ENCODE measurements around the gene ZNF18. TPM values are rescaled to one million over a fixed set of nuclear protein-coding genes. Genes with fewer than 3 reads are reported as not detected.
A peak's percentile ranks its signal among the peaks of the same experiment; 100 is the strongest.

The ZNF18 gene
- total RNA-seq = 10 to 100 TPM in 1 of 2 experiments, 1 to 10 TPM in 1; 10.0 to 10.1 TPM

- Mint-ChIP-seq H3K9me3 (no peaks in the 10 kb centered on the region), H3K27ac (peak within 1 kb of the TSS; percentile 95), H3K4me3 (peak within 1 kb of the TSS; percentile 88), H3K4me1 (peaks cover 16% of the 10 kb centered on the region), H3K27me3 (no peaks in the 10 kb centered on the region), H3K36me3 (ENCODE audit: low read depth) (peaks cover 13% of the 10 kb centered on the region)
- CTCF ChIA-PET = interaction anchor here (1.0 to 1.9 kb wide), 4 partner anchors 9 to 30 kb away, joined by 3 to 6 read pairs (median 4); partner anchors contain the start of gene MAP2K4
- POLR2A ChIA-PET = interaction anchor here (0.6 to 2.0 kb wide), 9 partner anchors 12 to 59 kb away, joined by 3 to 15 read pairs (median 3); partner anchors contain the start of gene MAP2K4
- DNase-seq = peak; percentile 94
These were observed at the start of gene ZNF18 for GRCh38 chr17:11997147-11997971. Gene ZNF18 (minus strand): TSS chr17:11997475. CDS start chr17:11992829, 4,646 bp downstream.

- Mint-ChIP-seq H3K27ac (no peak overlapping the region), H3K36me3 (ENCODE audit: low read depth) (peaks cover 5% of the 10 kb centered on the region), H3K4me1 (peaks cover 19% of the 10 kb centered on the region), H3K27me3 (no peaks in the 10 kb centered on the region), H3K9me3 (peaks cover 2% of the 10 kb centered on the region), H3K4me3 (no peak overlapping the region)
- DNase-seq = no peak
- ChIA-PET POLR2A (no interaction called here), CTCF (interaction anchor here (0.9 kb wide), 1 partner anchor 19 kb away, joined by 5 read pairs; no protein-coding TSS in a partner anchor)
These were observed 49.5 kb upstream of the ZNF18 start for GRCh38 chr17:12046786-12047185.

- ChIA-PET POLR2A (no interaction called here), CTCF (no interaction called here)
- no peaks in the 10 kb centered on the region for H3K27me3 Mint-ChIP-seq
- H3K36me3 Mint-ChIP-seq (ENCODE audit: low read depth) = peaks cover 6% of the 10 kb centered on the region
- peaks cover 2% of the 10 kb centered on the region for H3K9me3 Mint-ChIP-seq
- no peak overlapping the region for H3K27ac Mint-ChIP-seq
- H3K4me3 Mint-ChIP-seq = no peak overlapping the region
- H3K4me1 Mint-ChIP-seq = peaks cover 17% of the 10 kb centered on the region
- no peak for DNase-seq
These were observed 46.4 kb upstream of the ZNF18 start for GRCh38 chr17:12043702-12044101.

GRCh38 chr17:12041312-12041711 lies 44.0 kb upstream of the ZNF18 start:
- ChIA-PET POLR2A (no interaction called here), CTCF (no interaction called here)
- no peak overlapping the region for H3K4me3 Mint-ChIP-seq
- peaks cover 3% of the 10 kb centered on the region for H3K36me3 Mint-ChIP-seq (ENCODE audit: low read depth)
- no peak for DNase-seq
- peaks cover 11% of the 10 kb centered on the region for H3K4me1 Mint-ChIP-seq
- H3K27me3 Mint-ChIP-seq = no peaks in the 10 kb centered on the region
- peaks cover 2% of the 10 kb centered on the region for H3K9me3 Mint-ChIP-seq
- no peak overlapping the region for H3K27ac Mint-ChIP-seq

GRCh38 chr17:12040478-12040877 lies 43.2 kb upstream of the ZNF18 start:
- Mint-ChIP-seq H3K4me1 (peaks cover 8% of the 10 kb centered on the region), H3K27me3 (no peaks in the 10 kb centered on the region), H3K4me3 (no peak overlapping the region), H3K36me3 (ENCODE audit: low read depth) (peaks cover 3% of the 10 kb centered on the region), H3K9me3 (peaks cover 2% of the 10 kb centered on the region), H3K27ac (no peak overlapping the region)
- CTCF ChIA-PET = no interaction called here
- POLR2A ChIA-PET = no interaction called here
- DNase-seq = no peak

GRCh38 chr17:12037970-12038369 lies 40.7 kb upstream of the ZNF18 start:
- H3K4me3 Mint-ChIP-seq = no peak overlapping the region
- peaks cover 2% of the 10 kb centered on the region for H3K9me3 Mint-ChIP-seq
- peaks cover 8% of the 10 kb centered on the region for H3K4me1 Mint-ChIP-seq
- ChIA-PET CTCF (interaction anchor here (0.6 to 0.8 kb wide), 2 partner anchors 15 to 105 kb away, joined by 3 read pairs; no protein-coding TSS in a partner anchor), POLR2A (interaction anchor here (0.6 kb wide), 1 partner anchor 14 kb away, joined by 4 read pairs; no protein-coding TSS in a partner anchor)
- no peak for DNase-seq
- no peak overlapping the region for H3K27ac Mint-ChIP-seq
- no peaks in the 10 kb centered on the region for H3K27me3 Mint-ChIP-seq
- peaks cover 12% of the 10 kb centered on the region for H3K36me3 Mint-ChIP-seq (ENCODE audit: low read depth)

GRCh38 chr17:12035673-12036072 lies 38.4 kb upstream of the ZNF18 start:
- Mint-ChIP-seq H3K36me3 (ENCODE audit: low read depth) (peaks cover 11% of the 10 kb centered on the region), H3K27me3 (no peaks in the 10 kb centered on the region), H3K9me3 (no peaks in the 10 kb centered on the region), H3K27ac (no peak overlapping the region), H3K4me1 (peaks cover 5% of the 10 kb centered on the region), H3K4me3 (no peak overlapping the region)
- no peak for DNase-seq
- ChIA-PET POLR2A (no interaction called here), CTCF (no interaction called here)

GRCh38 chr17:12034538-12034937 lies 37.3 kb upstream of the ZNF18 start:
- CTCF ChIA-PET = no interaction called here

GRCh38 chr17:12028611-12029010 lies 31.3 kb upstream of the ZNF18 start:
- no peak for DNase-seq
- ChIA-PET CTCF (no interaction called here), POLR2A (no interaction called here)
- H3K4me3 Mint-ChIP-seq = no peak overlapping the region
- H3K9me3 Mint-ChIP-seq = no peaks in the 10 kb centered on the region
- H3K36me3 Mint-ChIP-seq (ENCODE audit: low read depth) = peaks cover 19% of the 10 kb centered on the region
- no peaks in the 10 kb centered on the region for H3K27me3 Mint-ChIP-seq
- H3K27ac Mint-ChIP-seq = no peak overlapping the region
- H3K4me1 Mint-ChIP-seq = peaks cover 23% of the 10 kb centered on the region

More at GRCh38 chr17:12034538-12034937, 37.3 kb upstream of the ZNF18 start:
- POLR2A ChIA-PET = no interaction called here
- Mint-ChIP-seq H3K4me3 (no peak overlapping the region), H3K36me3 (ENCODE audit: low read depth) (peaks cover 11% of the 10 kb centered on the region), H3K4me1 (peaks cover 6% of the 10 kb centered on the region), H3K27ac (no peak overlapping the region), H3K9me3 (no peaks in the 10 kb centered on the region), H3K27me3 (no peaks in the 10 kb centered on the region)
- no peak for DNase-seq

GRCh38 chr17:12027658-12028057 lies 30.4 kb upstream of the ZNF18 start:
- Mint-ChIP-seq H3K27me3 (no peaks in the 10 kb centered on the region), H3K4me1 (peaks cover 30% of the 10 kb centered on the region), H3K9me3 (no peaks in the 10 kb centered on the region), H3K4me3 (no peak overlapping the region), H3K27ac (no peak overlapping the region), H3K36me3 (ENCODE audit: low read depth) (peaks cover 18% of the 10 kb centered on the region)
- CTCF ChIA-PET = interaction anchor here (0.9 kb wide), 1 partner anchor 19 kb away, joined by 5 read pairs; no protein-coding TSS in a partner anchor
- POLR2A ChIA-PET = no interaction called here
- no peak for DNase-seq

GRCh38 chr17:12024327-12024726 lies 27.1 kb upstream of the ZNF18 start:
- Mint-ChIP-seq H3K27ac (no peak overlapping the region), H3K27me3 (peaks cover 4% of the 10 kb centered on the region), H3K9me3 (no peaks in the 10 kb centered on the region), H3K36me3 (ENCODE audit: low read depth) (peaks cover 18% of the 10 kb centered on the region), H3K4me3 (no peak overlapping the region), H3K4me1 (peaks cover 42% of the 10 kb centered on the region)
- DNase-seq = no peak
- CTCF ChIA-PET = no interaction called here
- POLR2A ChIA-PET = interaction anchor here (0.8 kb wide), 1 partner anchor 27 kb away, joined by 3 read pairs; the partner anchor contains the start of gene ZNF18

GRCh38 chr17:12022310-12022709 lies 25.0 kb upstream of the ZNF18 start:
- Mint-ChIP-seq H3K4me1 (peaks cover 42% of the 10 kb centered on the region), H3K9me3 (no peaks in the 10 kb centered on the region), H3K27ac (peak overlapping the region; percentile 85), H3K27me3 (peaks cover 5% of the 10 kb centered on the region), H3K36me3 (ENCODE audit: low read depth) (peaks cover 10% of the 10 kb centered on the region), H3K4me3 (peak overlapping the region; percentile 75)
- POLR2A ChIA-PET = interaction anchor here (1.5 kb wide), 1 partner anchor 25 kb away, joined by 7 read pairs; the partner anchor contains the start of gene ZNF18
- CTCF ChIA-PET = interaction anchor here (1.0 kb wide), 1 partner anchor 15 kb away, joined by 4 read pairs; no protein-coding TSS in a partner anchor
- no peak for DNase-seq

GRCh38 chr17:12021623-12022140 lies 24.4 kb upstream of the ZNF18 start:
- Mint-ChIP-seq H3K27me3 (peaks cover 5% of the 10 kb centered on the region), H3K4me1 (peaks cover 40% of the 10 kb centered on the region), H3K4me3 (peak overlapping the region; percentile 75), H3K9me3 (no peaks in the 10 kb centered on the region), H3K36me3 (ENCODE audit: low read depth) (peaks cover 5% of the 10 kb centered on the region), H3K27ac (peak overlapping the region; percentile 85)
- DNase-seq = no peak
- ChIA-PET CTCF (interaction anchor here (1.0 kb wide), 1 partner anchor 14 kb away, joined by 4 read pairs; no protein-coding TSS in a partner anchor), POLR2A (interaction anchor here (1.5 kb wide), 1 partner anchor 24 kb away, joined by 7 read pairs; the partner anchor contains the start of gene ZNF18)

Measured in activated CD4-positive, alpha-beta T cell treated with anti-CD3 and anti-CD28 coated beads, Interleukin-2, amount 10 ng/mL, durations not matched to agents 7 days and 5 days (primary cell).